NCI-H1436 treated with DMSO at 0.1 percent for 48 hours (cell line): Measurements from ENCODE around the gene GXYLT1.
A peak's percentile ranks its signal among the peaks of the same experiment; 100 is the strongest.
"Not testable (repeated sequence)": the region's sequence is repeated elsewhere in the genome, so short reads cannot be mapped to it uniquely, and the experiment has no call there.

Source experiments
- DNase-seq: peaks from one replicate; lab custom pipeline; 2025; lab: John Stamatoyannopoulos, UW

GXYLT1 gene

GRCh38 chr12:42144408-42145196 is at the start of gene GXYLT1:
GXYLT1 (minus strand) TSS chr12:42144874; CDS start chr12:42144646, 228 bp downstream.
- DNase-seq: peak; percentile 27

- no peak for DNase-seq
Observed at GRCh38 chr12:42192686-42193085, 48.0 kb upstream of the GXYLT1 start.

GRCh38 chr12:42192258-42192657 is 47.6 kb upstream of the GXYLT1 start:
- DNase-seq: no peak

- DNase-seq: no peak
Observed at GRCh38 chr12:42190376-42190775, 45.7 kb upstream of the GXYLT1 start.

GRCh38 chr12:42188275-42188674 is 43.6 kb upstream of the GXYLT1 start:
- DNase-seq: not testable (repeated sequence)

- DNase-seq: no peak
Observed at GRCh38 chr12:42187799-42188198, 43.1 kb upstream of the GXYLT1 start.

- DNase-seq: no peak
Observed at GRCh38 chr12:42186793-42187192, 42.1 kb upstream of the GXYLT1 start.

- DNase-seq: no peak
Observed at GRCh38 chr12:42182394-42182793, 37.7 kb upstream of the GXYLT1 start.

GRCh38 chr12:42180990-42181596 is 36.4 kb upstream of the GXYLT1 start:
- DNase-seq: no peak

- no peak for DNase-seq
Observed at GRCh38 chr12:42178101-42178500, 33.4 kb upstream of the GXYLT1 start.

- no peak for DNase-seq
Observed at GRCh38 chr12:42174978-42175377, 30.3 kb upstream of the GXYLT1 start.

- no peak for DNase-seq
Observed at GRCh38 chr12:42173961-42174521, 29.4 kb upstream of the GXYLT1 start.

GRCh38 chr12:42172441-42173210 is 28.0 kb upstream of the GXYLT1 start:
- DNase-seq: no peak

- DNase-seq: no peak
Observed at GRCh38 chr12:42167711-42168110, 23.0 kb upstream of the GXYLT1 start.

- no peak for DNase-seq
Observed at GRCh38 chr12:42166501-42166900, 21.8 kb upstream of the GXYLT1 start.

GRCh38 chr12:42163913-42164312 is 19.2 kb upstream of the GXYLT1 start:
- no peak for DNase-seq

- no peak for DNase-seq
Observed at GRCh38 chr12:42162965-42163364, 18.3 kb upstream of the GXYLT1 start.

GRCh38 chr12:42162193-42162592 is 17.5 kb upstream of the GXYLT1 start:
- no peak for DNase-seq

GRCh38 chr12:42161529-42161928 is 16.9 kb upstream of the GXYLT1 start:
- DNase-seq: no peak

GRCh38 chr12:42156232-42156631 is 11.6 kb upstream of the GXYLT1 start:
- no peak for DNase-seq

- no peak for DNase-seq
Observed at GRCh38 chr12:42145552-42146215, 1.0 kb upstream of the GXYLT1 start.

GRCh38 chr12:42145197-42145549 is 499 bp upstream of the GXYLT1 start:
- no peak for DNase-seq
